HG03108 (cell line): ENCODE results near the gene TMEM158.

ENCODE experiments used
- ATAC-seq: cut with Tn5 transposase; IDR thresholded peaks from one replicate; pipeline ENCODE4 v1.9.1; 2021; ENCODE audit warnings: moderate library complexity; ENCODE audit not compliant: unreplicated experiment

Gene TMEM158

GRCh38 chr3:45234250-45234649, 8.2 kb upstream of the TMEM158 start:
- no peak for ATAC-seq

DNA sequence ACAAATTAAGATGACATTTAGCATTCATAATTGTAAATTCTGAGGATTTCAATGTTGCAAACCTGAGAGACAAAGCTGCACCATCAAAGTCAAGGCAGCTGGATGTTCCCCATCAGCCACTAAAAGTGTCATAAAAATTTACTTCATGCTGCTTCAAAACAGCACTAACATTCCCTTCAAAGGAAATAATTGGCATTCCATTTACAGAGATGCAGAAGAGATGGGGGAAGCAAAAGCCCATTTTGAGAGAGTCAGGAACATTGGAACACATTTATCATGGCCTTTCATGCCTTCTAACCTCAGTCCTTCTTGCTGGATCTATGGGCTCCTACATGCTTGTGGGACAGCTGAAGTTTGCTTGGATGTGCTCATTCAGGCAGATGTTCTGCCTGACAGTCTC, 6.4 kb upstream of the TMEM158 start:
- no peak for ATAC-seq

DNA sequence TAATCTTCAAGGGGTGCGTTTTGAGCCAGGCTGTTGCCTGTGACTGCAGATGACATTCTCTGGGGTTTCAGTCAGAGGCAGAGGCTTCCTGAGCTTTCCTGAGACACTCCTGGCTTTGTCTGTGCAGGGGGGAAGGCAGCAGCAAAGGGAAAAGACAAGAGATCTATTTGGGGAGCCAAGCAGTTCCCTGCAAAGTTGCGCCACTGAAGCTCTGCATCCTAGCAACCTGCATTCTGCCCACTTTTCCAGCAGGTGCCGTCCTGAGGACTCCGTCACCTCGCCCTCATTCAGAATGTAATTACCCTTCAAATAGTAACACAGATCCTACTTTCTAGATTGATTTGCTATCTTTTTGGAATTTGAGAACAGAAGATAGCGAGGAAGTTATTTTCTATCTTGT, 1.9 kb upstream of the TMEM158 start:
- no peak for ATAC-seq

DNA sequence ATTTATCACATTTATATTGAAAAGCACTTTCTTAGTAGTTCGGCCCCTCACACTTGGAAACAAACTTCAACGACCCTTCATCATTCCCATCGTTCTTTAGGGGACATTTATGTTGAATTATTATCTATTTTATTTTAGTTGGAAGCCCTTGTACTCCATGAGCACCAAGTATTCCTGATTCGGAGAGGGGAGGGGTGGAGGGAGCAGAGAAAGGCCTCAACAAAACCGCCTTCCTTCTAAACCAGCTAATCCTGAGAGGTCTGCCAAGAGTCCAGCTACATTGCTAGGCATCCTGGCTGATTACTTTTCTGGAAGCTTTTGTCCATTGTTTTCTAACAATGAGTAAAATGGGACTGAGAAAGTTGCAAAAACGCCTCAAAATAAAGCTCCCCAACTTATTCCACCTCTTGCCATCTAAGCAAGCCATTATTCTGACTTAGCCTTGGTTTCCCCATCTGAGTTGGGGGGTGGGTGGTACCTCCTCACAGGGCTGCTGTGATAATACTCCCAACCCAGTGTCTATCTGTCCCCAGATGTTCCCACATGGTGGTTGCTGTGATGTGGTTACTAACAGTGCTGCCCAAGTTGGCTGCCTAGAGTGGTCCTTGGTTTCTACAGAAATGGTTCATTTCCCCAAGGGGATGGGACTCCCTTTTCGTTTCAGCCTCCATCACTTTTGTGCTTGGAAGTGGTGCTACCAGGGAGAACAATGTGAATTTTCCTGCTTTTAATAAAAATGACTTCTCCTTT, 1.2 kb upstream of the TMEM158 start:
- ATAC-seq = no peak

GRCh38 chr3:45225465-45226205, 452 bp downstream of the TMEM158 start:
- peak; percentile 18 for ATAC-seq

DNA sequence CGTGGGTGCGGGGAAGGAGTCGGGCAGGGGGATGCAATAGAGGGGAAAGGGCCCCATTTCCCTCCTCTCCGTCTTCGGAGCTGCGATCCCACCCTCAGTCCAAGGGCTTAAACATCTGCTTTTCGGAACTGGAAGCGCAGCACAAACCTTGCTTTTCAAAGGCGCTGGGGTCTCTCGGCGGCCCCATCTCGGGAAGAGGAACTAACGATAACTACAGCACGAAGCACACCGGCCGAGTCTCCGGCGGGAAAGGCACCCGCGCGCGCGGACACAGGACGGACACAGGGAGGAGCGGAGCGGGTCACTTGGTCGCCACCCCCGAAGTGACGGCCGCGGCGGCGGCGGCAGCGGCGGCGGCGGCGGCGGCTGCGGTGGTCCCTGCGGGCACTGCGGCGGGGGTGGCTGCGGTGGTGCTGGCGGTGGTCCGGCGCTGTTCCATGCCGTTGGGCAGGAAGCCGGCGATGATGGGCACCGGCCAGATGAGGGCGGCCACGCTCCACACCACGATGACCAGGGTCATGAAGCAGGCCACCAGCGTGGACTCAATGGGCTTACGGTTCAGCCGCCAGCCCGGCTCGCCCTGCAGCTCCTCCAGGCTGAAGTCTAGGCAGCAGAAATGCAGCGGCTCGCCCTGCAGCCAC, 1.1 kb downstream of the TMEM158 start:
- peak; percentile 24 for ATAC-seq

DNA sequence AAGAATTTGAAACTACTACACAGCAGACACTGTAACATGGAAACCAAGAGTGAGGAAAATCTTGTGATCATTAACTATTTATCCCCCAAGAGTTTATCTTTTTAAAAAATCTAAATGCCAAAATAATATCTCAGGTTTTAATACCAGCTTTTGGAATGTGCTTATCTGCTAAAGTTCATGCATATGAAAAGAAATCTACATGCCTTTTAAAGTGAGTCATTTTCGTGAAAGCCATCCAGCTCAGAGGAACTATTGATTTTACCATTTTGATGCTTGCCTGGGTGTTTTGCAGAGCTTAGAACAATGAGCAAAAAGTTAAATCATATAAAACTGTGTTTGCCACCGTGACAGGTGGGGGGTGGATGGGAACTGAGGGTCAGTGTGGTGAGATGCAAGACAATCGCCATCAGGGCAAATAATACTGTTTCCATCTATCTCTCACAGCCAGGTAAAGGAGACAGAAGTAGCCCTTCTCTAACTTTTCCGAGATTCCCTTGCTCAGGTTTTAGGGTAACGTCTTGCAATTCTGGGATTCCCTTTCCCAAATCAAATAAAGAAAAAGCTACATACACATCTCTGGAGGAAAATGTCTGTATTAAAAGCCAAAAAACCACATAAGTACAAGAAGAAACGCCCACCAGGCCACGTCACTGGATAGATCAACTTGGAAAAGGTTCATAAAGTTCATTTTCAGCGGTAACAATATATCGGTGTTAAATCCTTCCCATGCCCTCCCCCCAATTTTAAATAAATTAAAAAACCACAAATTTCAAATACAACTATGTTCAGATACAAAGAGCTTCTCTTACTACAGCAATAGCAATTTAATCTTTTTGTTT, 2.0 kb downstream of the TMEM158 start:
- no peak for ATAC-seq

DNA sequence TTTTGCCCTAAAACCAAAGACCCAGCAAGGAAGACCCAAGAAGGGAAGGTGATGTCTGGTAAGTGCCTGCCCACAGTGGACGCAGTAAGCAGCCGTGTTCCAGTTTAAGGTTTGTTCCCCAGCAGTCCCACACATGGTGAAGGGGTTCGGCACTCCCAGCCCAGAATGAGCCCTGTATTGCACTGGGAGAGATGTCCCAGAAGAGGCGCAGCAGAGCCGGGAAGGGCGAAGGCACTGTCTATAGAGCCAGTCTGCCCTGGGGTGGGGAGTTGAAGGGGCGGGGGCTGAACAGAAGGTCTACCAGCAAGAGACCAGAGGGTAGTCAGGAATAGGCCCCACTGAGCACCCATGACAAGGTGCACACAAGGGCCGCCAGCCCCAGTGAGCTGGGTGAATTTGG, 6.4 kb downstream of the TMEM158 start:
- no peak for ATAC-seq

DNA sequence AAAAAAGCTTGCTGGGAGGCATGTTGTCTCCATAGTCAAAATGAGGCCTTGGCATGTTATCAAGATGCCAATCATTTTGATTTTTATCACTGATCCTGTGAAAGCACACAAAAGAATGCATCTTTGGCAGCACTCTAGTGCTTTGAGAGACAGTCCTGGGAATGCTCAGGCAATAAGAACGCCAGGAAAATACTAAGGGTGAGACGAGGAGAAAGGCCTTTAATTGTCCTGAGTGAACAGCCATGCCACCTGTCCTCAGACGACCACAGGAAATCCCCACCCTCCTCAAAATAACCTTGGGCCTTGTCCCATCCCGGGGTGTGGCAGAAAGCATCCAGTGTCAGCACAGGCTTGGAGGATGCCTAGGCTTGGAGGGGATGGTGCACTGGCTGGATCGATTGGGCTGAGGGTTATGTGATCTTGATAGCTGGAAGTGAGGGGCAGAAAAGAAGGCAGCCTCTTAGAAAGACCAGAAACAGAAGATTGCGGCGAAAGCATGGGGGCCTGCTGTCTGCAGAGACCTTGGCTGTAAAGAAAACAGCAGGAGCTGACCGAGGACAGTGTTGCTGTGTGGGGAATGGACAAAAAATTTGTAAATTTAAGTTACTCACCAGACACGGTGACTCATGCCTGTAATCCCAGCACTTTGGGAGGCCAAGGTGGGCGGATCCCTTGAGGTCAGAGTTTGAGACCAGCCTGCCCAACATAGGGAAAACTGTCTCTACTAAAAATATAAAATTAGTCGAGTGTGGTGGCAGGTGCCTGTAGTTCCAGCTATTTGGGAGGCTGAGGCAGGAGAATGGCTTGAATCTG, 7.3 kb downstream of the TMEM158 start:
- ATAC-seq = no peak

GRCh38 chr3:45216021-45216609, 10.0 kb downstream of the TMEM158 start:
- ATAC-seq = no peak

DNA sequence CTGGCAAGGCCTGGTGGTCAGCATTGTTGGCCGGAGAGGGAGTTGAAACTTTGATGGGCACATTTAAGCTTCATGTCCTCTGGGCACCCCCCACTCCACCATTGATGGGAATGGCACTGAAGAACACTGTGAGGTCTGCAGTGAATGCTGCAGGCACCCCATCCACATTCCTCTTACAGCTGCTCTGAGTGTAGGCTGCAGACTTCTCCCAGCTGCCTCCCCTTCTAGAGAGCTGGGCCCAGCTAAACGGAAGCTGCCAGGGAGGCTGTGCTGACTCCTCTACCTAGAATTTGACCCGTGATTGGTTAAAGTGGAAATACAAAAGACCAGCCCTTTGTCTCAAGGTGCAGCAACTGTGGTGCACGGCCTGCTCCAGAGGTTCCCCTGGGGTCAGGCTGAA, 10.6 kb downstream of the TMEM158 start:
- no peak for ATAC-seq

DNA sequence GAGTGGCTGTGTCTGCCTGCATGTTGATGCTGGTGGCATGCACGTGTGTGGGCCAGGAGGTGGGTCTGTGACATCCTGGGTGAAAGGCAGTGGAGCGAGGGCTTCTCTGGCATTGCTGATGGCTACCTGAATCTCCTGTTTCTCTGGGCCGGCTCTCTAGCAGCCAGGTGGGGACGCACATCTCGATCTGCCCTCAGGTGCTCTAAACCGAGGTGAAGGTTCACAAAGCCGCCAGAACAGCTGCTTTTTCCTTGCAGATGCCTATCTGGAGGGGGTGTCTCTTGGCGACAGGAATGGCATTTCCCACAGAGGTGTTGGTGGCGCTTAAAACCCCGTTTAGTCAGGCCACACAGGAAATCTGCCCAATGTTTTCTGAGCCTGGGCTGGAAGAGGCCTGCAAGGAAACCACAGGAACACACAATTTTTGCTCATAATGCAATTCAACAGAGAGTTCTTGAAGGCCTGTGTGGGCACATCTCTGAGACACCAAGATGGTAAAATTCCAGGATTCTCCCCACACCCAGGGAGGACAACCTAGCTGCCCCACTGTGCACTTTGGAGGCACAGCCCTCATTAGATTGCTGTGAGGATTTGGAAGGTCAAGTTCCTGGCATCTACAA, 11.9 kb downstream of the TMEM158 start:
- no peak for ATAC-seq

DNA sequence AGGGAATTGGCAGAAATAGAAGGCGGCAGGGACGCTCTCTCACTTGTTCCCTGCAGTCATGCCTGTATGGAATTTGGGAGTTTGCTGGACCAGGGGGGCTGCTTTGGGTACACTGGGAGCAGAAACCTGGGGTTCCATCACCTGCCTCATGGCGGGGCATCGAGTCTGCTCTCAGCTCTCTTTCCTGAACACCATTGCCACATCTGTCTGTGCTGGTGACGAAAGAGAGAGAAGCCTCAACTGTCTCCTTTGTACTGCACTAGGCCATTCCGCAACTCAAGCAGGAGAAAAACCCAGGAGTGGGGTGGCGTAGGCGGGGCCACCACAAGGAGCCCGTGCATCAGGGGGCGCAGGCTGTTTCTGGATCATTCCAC, 14.0 kb downstream of the TMEM158 start:
- no peak for ATAC-seq

- ATAC-seq = no peak
Observed at GRCh38 chr3:45211466-45212094, 14.5 kb downstream of the TMEM158 start.

GRCh38 chr3:45210308-45211041, 15.6 kb downstream of the TMEM158 start:
- no peak for ATAC-seq

- no peak for ATAC-seq
Observed at GRCh38 chr3:45209526-45209925, 16.6 kb downstream of the TMEM158 start.

GRCh38 chr3:45208586-45208985, 17.5 kb downstream of the TMEM158 start:
- ATAC-seq = no peak

DNA sequence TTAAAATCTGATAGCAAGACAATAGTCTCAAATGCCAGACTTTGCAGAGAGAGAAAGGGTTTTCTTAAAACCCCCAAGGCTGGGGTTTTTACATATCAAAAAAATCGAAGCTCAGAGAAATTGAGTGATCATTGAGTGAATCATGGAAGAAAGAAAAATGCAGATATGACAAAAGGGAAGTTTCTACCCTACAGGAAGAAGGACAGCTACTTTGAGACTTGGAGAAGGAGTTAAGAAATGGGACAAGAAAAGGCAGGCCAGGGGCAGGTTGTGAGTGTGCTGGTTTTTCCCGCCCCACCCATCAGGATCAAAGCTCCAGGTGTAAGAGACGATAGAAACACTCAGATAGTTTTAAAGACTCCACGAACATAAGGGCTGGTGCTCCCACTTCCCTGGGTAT, 18.6 kb downstream of the TMEM158 start:
- ATAC-seq = no peak
